GM12892 (cell line): Measurements from ENCODE around the gene METTL21C.

Source experiments
- POLR2A ChIP-seq: IDR thresholded peaks from 2 replicates; pipeline ENCODE4 v1.6.1; 2011; ENCODE audit warnings: low read depth, low read length, control low read depth
- POLR2AphosphoS5 ChIP-seq: IDR thresholded peaks from 2 replicates; pipeline ENCODE4 v1.6.1; 2011; ENCODE audit warnings: low read depth, low read length, control low read depth
- TAF1 ChIP-seq: IDR thresholded peaks from 2 replicates; pipeline ENCODE4 v1.6.1; 2011; ENCODE audit warnings: low read depth, mild to moderate bottlenecking, control low read depth, low read length, borderline replicate concordance

DNA sequence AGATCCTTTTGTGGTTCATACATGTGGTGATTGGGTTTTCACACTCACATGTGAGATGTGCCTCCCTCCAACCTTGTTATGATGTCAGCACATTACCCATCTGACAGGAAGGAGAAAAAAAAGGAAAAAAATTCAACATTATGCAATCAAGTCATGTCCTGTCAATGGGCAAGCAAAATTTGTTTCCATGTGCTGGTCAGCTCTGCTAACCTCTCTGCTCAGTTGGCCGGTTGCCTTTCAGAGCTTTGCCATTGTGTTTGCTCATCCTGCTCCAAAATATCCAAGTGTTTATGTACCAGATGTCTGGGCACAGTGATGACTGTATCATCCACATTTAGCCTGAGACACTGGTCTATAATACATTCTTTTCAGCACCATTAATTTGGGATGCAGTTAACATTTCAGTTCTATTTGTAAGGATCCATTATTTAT, 27.0 kb upstream of the METTL21C start:
- no peak for TF ChIP-seq POLR2AphosphoS5
- TF ChIP-seq POLR2A: no peak
- TF ChIP-seq TAF1: no peak
